Left renal pelvis (tissue), 4 donors: ENCODE results near the gene OSTC. TPM values are rescaled to one million over a fixed set of nuclear protein-coding genes. Genes with fewer than 3 reads are reported as not detected.
"Not testable (repeated sequence)": the region's sequence is repeated elsewhere in the genome, so short reads cannot be mapped to it uniquely, and the experiment has no call there.

Source experiments
- DNase-seq, 4 donors: peaks; one replicate each; pipeline ENCODE4 v3.0.0-alpha.2; 2013; ENCODE audit warnings: low read depth in 4 of 4, low spot score in 3 of 4
- polyA plus RNA-seq, 4 donors: library from polyadenylated mRNA; unstranded; fragments of 120-200 nt; gene quantifications; one replicate each; pipeline ENCODE4 v1.2.1, GENCODE V29; 2013; ENCODE audit not compliant: insufficient read length in 4 of 4

Gene OSTC
- polyA plus RNA-seq, 4 donors = 241 to 337 (median 284) TPM

DNA sequence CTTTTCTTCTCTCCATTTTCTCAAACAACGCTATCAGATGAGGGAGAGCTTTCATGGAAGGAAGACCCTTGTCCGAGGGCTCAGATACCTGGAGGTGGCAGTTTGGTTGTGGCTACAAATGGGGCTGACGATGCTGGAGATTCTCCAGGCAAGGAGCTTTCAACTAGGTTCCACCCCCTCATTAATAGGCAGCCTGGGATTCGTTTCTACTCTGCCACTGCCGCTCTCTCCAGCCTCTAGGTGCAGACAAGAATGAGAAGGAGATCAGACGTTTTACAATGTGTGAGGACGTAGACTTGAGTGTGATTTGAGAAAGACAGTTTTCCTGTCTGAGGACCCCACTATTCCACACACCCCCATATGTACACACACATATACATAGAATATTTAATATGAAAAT lies 59.3 kb downstream of the OSTC start:
- DNase-seq = no peak

DNA sequence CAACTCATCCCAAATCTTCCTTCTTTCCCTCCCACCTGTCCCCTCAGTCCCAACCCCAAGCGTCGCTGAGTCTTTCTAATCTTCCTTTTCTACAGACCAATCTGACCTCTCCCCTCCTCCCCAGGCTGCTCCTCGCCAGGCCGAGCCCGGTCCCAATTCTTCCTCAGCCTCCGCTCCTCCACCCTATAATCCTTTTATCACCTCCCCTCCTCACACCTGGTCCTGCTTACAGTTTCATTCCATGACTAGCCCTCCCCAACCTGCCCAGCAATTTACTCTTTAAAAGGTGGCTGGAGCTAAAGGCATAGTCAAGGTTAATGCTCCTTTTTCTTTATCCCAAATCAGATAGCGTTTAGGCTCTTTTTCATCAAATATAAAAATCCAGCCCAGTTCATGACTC lies 60.2 kb downstream of the OSTC start:
- not testable (repeated sequence) for DNase-seq

DNA sequence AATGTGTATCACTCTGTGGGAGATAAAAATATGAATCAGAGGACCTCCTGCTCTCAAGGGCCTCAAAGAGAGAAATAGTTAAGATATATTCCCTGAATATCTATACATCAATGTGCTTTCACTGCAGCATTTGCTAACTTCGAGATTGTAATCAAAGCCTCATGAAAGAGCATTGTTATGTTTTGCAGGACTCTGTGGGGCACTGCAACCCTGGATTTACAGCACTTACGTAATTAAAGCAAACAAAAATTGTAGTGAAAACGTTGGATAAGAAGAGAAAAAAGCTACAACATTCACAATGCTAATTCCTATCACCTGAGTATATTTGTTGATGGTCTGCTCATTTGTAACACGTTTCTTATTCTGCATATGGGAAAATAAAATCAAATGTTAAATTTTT lies 64.5 kb downstream of the OSTC start:
- DNase-seq = no peak

DNA sequence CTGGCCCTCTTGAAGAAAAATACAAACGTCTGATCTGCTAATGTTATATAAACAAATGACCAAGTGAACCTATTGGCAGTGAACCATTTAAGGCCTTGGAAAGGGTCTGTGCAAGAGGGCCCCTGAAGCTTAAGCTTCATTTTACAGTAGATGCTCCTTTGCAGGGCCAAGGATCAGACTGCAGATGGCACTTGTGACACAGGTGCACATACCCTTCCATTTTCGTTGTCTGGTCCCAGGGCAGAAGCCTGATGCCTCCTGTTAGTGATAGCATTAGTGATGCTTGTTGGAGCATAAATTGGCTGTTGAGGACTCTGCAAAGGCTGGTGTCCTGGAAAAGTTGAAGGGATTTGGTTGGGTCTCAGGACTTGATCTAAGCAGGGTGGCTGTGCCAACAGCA lies 65.9 kb downstream of the OSTC start:
- DNase-seq = no peak

DNA sequence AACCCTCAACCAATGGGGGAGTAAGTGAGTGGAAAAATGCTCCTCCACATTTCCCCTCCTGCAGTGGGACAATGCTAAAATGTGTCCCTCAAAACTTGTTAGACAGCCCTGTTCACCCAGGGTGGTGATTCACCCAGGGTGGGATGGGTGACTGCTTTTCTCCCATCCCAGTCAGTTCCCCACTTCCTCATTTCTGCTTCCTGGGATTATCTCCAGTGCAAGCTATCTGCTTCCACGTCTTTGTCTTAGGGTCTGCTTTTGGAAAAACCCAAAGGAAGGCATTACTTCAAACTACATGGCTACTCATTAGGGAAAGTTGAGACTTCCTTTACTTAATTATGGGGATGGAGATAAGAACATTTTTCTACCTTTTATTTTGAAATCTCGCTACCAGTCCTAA lies 67.0 kb downstream of the OSTC start:
- no peak for DNase-seq

Other genes starting within 250 kb of the OSTC start
- 1,000 to 10,000 TPM; 1,928 to 2,061 (median 2,002) TPM for gene RPL34, start 30.0 kb upstream of the OSTC start, polyA plus RNA-seq
- under 1 TPM in 3 of 4 donors, not detected in 1; 0.11 to 0.23 (median 0.23) TPM for gene ETNPPL, start 112.5 kb downstream of the OSTC start, polyA plus RNA-seq